Cerebellar nuclear complex (tissue), 1 donor: Measurements from ENCODE around the gene KICS2.
A peak's percentile ranks its signal among the peaks of the same experiment; 100 is the strongest.
"Not testable (repeated sequence)": the region's sequence is repeated elsewhere in the genome, so short reads cannot be mapped to it uniquely, and the experiment has no call there.

ENCODE experiments used
- DNase-seq, 2 experiments: peaks; one replicate each; lab custom pipeline; 2025; lab: John Stamatoyannopoulos, UW

KICS2 gene

DNA sequence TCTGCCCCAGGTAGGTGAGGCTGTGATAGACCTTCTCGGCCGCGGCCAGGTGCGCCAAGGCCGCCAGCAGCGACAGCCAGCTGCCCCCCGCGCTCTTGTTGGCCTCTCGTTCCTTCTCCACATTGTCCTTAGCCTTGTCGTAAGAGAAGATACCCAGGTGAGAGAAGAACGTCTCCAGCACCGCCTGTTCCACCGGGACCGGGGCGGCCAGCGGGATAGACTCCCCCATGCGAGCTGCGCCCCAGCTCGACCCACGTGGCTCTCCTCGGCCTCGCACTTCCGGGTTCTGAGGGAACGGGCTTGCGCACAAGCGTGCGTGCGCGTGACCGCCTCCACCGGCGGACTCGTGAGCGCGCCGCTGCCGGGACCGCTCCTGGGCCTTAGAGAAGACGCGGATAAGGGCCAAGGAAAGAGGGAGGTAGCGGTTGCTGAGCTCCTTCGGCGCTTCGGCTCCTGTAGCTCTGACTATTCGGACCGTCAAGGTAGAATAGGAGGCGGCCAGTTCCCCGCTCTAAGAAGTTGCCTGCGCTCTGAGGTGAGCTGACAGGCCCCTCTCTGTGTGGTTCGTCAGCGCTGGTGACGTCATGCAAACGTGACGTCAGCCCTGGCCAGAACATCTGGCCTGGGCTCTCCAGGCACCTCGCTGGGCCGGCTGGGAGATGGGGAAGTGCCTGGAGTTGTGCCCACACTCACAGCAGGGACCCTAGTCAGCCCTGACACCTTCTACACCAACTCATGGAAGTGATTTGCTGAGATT is at the start of gene KICS2:
TSS of gene KICS2 (minus strand) at position 288 of the 757 bp plus-strand sequence. CDS start at position 229, 59 bp downstream.
- DNase-seq: peak in 1 of 2 experiments; percentile 61

DNA sequence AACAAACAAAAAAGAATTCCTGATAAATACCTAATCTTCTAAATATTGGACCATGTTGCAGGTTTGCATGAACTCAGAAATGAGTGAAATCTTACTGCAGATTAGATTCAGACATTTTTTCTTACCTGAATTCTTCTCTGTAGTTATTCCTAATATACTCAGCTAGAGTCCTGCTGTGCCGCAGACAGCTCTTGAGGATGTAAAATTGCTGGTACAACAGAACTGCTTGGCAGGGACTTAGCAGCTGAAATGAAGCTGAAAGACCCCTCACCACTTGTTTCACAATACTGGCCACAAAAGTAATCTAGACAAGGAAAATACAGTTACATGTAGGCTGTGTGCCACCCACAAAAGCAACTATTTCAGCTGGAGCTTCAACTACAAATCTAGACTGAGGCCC is 48.3 kb upstream of the KICS2 start:
- DNase-seq: no peak

DNA sequence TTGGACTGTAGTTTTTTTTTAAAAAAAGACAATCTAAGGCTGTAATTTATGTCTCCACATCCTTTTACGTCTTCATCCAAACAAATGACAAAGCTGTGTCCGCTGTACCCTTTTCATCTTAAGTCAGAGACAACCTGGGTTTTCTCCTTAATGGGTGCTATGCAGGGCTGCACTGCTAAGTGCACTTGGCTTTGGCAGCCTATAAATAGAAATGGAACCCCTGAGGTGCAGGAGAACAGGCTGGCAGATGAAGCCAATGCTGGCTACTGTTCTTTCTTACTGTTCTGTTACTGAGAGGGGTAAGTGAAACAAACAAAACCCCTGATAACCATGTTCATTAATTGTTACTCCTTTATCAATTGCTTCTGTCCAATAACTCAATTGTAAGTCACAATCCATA is 47.1 kb upstream of the KICS2 start:
- no peak for DNase-seq

GRCh38 chr12:64268409-64268808 is 46.3 kb upstream of the KICS2 start:
- DNase-seq: no peak

GRCh38 chr12:64265839-64266238 is 43.7 kb upstream of the KICS2 start:
- no peak for DNase-seq

GRCh38 chr12:64261813-64262212 is 39.7 kb upstream of the KICS2 start:
- DNase-seq: no peak

DNA sequence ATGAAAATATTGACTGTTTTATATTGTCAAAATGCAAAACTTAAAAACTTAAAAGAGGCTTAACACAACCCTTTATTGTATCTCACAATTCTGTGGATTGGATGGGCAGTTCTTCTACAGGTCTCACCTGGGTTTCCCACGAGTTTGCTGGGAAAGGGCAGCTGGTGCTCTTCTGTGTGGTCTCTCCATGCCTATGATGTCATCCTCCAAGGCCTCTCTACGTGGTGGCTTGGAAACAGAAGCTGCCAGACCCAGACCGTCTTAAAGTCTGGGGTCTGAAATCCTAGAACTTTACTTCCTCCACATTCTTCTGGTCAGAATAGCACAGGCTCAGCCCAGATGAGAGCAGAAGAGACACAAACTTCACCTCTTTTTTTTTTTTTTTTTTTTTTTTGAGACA is 36.5 kb upstream of the KICS2 start:
- no peak for DNase-seq

GRCh38 chr12:64256166-64256800 is 34.2 kb upstream of the KICS2 start:
- peak in 1 of 2 experiments; percentile 6 for DNase-seq

DNA sequence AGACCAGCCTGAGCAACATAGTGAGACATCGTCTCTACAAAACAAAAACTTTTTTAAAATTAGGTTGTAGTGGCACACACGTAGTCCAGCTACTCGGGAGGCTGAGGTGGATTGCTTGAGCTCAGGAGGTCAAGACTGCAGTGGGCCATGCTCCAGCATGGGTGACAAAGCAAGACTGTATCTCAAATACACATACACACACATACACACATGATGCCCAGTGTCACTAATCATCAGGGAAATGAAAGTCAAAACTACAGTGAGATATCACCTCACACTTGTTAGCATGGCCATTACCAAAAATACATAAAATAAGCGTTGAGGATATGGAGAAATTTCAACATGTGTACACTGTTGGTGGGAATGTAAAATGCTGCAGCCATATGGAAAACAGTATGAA is 33.2 kb upstream of the KICS2 start:
- no peak for DNase-seq

DNA sequence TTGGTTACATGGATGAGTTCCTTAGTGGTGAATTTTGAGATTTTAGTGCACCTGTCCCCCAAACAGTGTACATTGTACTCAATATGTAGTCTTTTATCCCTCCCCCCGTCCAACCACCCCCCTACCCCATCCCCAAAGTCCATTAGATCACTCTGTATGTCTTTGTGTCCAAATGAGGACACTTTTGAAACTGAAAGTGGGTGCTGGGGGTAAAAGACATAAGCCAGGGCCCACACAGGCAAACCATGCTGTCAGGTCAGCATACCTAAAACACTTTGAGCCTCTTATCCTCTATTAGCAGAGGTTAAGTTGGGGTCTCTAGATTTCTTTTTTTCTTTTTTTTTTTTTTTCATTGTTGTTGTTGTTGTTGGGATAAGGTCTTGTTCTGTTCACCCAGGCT is 31.3 kb upstream of the KICS2 start:
- no peak for DNase-seq

DNA sequence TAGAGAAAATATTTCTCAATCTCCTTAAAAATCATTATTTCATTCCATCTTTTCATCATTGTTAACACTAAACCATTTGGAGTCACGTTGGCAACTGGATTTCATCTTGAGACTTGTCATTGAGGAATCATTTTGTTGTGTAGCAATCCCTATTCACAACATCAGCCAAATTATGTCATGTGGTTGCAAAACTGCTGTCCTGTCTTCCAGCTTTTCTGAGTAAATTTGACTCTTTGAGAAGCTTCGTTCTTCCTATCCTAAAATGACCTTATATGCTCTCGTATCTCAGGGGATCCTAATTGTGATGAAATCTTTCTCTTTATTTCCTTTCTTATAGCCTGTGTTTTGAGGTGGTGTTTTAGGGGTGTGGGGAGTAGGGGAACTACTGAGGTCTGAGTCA is 30.6 kb upstream of the KICS2 start:
- DNase-seq: no peak

DNA sequence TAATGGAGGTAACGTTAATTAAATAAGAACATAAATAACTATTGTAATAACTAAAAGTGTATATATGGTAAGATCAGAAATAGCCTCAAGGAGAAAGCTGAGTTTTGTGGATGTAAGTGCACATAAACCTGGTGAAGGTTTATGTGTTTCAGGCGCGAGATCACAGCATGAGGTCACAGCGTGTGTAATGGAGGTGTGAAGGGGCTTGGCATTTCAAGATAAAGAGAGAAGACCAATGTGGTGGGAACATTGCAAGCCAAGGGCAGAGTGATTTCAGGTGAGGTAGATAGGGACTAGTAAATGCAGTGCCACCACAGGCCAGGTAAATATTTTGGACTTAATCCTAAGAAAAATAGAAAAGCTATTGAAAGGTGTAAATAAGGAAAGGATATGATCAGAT is 21.7 kb upstream of the KICS2 start:
- DNase-seq: no peak

DNA sequence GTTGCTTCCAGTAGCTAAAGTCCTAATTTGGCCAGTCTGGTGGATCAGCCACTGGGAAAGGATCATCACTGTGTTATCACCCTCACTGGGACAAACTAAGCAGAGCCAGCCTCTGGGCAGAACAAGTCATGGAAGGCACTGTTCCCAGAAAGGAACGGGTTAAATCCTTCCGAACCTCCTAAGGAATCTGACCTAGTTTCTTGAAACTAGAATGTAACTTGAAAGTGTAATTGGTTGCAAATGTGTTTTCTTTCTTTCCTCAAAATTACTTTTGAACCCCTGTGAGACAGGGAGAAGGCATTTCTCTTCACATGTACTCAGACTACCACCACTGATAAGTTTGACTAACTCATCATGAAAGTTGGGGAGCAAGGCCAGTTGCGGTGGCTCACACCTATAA is 18.7 kb upstream of the KICS2 start:
- no peak for DNase-seq

DNA sequence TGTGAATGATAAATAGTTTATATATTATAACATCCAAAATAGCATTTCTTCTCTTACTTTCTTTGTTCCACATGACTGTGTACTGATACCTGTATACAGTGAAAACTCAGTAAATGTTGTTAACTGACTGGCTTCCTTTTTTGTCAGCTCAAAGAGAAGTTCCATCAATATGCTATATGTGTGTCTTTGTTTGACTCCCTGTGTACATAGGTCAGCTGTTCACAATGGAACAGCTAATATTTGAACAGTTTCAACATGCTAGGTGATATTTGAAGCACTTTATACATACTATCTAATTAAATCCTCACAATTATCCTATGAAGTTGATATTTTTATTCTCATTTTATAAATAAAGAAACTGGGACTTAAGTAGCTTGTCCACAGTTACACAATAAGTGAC is 15.3 kb upstream of the KICS2 start:
- no peak for DNase-seq

DNA sequence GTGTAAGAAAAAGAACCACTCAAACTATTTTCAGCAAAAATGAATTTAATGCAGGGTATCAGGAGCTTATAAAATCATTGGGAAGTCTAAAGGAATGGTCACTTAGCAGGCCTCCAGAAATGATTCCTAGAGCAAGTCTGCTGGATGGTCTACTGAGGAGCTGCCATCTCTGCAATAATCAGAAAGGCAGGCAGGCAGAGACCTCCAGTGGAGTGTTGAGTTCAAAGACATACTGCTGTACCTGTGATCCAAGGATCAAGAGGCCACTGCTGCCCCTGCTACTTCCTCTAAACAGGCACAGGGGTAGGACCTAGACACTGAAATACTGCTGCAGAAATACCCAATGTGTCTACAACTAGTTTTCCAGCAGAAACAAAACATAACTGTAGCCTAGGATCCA is 14.5 kb upstream of the KICS2 start:
- no peak for DNase-seq

DNA sequence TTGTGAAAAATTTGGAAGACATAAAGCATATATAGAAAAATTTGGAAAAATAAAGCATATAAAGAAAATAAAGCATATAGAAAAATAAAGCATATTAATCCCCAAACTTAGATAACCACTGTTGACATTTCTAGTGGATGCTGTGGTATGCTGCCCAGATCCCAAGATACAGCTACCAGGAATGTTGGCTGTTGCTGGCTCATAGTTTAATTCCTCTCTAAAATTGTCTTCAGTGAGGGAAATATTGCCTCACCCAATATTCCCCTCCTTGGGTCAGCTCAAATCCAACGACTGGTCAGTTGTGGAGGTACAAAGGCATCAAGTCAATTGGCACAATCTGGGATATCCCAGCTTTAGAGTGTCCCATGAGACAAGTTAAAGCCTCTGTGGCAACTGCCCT is 10.1 kb upstream of the KICS2 start:
- no peak for DNase-seq

GRCh38 chr12:64229796-64230195 is 7.7 kb upstream of the KICS2 start:
- DNase-seq: no peak

DNA sequence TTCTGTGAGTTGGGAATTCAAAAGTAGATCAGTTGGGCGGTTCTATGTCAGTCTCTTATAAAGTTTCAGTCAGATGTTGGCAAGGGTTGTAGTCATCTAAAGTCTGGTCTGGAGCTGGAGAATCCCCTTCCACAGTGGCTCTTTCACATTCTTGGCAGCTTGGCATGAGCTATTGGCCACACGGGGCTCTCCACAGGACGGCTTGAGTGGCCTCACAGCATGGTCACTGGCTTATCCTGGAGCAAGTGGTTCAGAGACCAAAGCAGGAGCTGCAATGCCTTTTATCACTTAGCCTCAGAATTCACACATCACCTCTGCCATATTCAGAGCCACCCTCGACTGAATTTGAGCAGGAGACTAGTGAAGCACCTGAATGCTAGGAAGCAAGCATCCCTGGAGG is 7.1 kb upstream of the KICS2 start:
- DNase-seq: no peak

GRCh38 chr12:64225626-64226025 is 3.5 kb upstream of the KICS2 start:
- DNase-seq: no peak

DNA sequence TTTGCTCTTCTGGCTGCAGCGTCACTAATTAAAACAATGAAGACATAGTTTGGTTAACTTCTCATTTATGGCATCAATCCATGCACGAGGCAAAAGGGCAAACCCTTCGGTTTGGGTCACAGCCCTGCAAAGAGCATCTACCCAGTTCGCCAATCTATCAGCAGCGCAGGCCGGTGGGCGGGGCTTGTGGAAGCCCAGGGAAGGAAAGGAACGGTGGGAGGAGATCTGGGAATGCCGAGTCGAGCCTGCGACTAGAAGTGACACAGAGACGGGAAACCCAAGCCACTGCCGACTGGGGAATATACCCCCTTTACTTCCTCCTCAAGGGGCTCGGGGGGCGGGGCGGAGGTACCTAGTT is 466 bp downstream of the KICS2 start:
- DNase-seq: peak in 1 of 2 experiments; percentile 30

GRCh38 chr12:64220046-64220445 is 2.0 kb downstream of the KICS2 start:
- DNase-seq: no peak

DNA sequence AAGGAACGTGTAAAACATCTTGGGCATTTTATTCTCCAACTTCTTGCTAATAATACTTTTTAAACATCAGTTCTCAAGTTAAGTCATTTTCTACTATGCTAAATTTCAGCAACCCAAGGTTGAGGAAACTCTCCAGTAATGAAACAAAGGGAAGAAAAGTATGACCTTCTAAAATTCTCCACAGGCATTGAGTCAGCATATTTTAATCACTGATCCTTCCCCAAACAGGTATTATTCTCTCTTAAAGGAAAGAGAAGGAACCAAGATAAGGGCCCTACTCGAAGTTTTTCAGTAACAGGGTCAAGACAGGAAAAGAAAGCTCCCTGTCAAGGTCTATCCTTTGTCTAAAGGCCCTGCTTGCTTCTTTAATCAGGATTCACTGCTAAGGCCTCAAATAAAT is 3.0 kb downstream of the KICS2 start:
- no peak for DNase-seq

- no peak for DNase-seq
Observed at GRCh38 chr12:64218597-64218996, 3.5 kb downstream of the KICS2 start.

DNA sequence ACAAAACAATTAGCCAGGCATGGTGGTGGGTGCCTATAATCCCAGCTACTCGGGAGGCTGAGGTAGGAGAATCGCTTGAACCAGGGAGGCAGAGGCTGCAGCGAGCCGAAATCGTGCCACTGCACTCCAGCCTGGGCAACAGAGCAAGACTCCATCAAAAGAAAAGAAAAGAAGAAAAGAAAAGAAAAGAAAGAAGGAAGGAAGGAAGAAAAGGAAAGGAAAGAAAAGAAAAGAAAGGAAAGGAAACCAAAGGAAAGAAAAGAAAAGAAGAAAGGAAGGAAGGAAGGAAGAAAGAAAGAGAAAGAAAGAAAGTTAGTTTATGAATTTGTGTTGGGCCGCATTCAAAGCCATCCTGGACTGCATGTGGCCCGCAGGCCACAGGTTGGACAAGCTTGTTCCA is 4.5 kb downstream of the KICS2 start:
- not testable (repeated sequence) for DNase-seq
